HT1080 (cell line): Measurements from ENCODE around the gene FAM200C. TPM values are rescaled to one million over a fixed set of nuclear protein-coding genes. Genes with fewer than 3 reads are reported as not detected.

Source experiments
- DNase-seq: peaks from one replicate; pipeline ENCODE4 v3.0.0-alpha.2; 2015; ENCODE audit warnings: low read depth
- total RNA-seq: library from RNA; depleted of rRNA; stranded (reverse); fragments of >200 nt; shearing (Covaris generic); gene quantifications from 2 replicates; pipeline ENCODE4 v1.2.3, GENCODE V29; 2014

Gene FAM200C
- total RNA-seq, 1 experiment from 2014 or later: 5.0 TPM

DNA sequence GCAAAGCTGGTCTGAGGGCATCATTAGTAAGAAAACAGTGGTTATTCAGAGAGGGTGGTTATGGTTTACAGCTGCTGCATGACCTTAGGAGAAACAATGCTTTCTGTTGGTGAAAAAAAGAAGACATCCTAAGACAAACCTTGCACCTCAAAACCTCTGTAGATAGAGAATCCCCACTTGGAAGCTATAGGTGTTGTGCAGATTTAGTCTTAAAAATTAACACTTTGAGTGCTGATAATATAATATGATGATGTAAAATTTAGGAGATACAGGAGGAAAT lies 20.4 kb upstream of the FAM200C start:
- no peak for DNase-seq

DNA sequence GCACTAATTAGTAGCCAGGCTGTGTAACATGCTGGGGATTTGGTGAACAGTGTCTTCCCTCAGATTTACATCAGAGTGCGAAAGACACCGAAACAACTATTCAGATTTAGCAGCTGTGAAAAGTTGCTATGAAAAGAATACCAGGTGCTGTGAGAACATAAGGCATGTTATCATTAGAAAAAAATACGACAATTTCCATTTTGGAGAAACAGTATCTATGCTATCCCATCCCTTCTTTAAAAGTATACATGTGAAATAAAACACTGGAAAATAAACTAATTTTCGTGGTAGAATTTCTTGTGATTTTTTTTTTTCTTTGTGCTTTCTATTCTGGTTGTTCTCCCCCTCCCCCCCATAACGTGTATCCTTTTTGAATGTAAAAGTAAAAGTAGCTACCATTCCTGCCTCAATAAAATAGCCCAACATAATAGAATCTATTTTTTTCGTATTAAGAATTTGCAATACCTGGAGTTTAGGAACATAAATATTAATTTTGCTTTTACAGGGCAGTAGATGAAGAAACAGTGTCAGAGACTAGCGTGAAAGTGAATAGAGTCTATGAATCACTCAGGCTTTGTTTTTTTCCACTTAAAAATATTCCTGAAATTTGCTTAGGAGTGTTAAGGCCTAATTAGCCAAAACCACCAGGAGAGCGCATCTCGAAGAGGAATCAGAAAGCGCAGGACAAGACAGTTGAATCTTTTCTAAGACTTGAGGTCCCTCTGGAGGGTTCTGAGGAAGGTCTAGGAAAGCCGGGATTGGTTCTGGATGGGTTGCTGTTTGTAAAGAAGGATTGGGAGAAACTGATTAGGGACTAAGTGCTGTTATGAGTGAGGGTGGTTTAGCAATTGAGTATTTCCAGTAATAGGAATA lies 19.8 kb upstream of the FAM200C start:
- DNase-seq: no peak

DNA sequence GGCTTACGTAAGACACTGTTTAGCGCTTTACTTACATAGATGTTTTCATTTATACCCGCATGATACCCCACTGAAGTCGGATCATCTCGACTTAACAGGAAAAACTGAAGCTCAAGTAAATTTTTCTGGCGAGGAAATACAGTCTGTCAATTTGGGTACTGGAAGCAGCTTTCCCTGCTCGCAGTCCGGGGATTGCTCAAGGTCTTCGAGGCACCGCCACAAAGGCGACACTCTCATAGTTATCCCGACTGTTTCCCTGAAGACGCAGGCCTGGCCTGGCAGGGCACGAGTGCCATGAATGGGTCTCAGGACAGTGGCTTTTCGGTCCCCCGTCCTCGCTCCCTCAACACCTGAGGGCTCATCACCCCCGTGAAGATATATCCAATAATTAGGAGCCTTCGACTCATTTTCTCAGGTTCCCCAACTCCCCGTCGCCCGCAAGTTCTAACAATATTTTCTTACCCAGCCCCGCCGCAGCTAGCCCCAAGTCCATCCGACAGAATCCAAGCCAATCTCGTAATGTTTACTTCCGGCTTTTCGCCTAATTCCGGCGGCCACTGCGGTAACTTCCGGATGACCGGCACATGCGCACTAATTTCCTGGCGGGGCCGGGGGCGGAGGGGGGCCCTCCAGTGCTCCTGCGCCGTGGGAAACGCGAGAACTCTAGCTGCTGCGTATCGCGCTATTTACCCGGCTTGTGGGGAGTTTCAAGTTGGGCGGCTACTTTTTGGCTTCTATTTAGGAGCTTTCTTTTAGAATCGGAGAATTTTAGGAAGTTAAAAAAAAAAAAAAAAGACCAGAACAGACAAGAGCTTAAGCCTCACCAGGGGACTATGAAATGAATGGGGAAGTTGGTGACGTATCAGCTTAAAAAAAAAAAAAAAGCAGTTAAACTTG lies 19.0 kb upstream of the FAM200C start, which contains the start of gene SLU7:
TSS of gene SLU7 (minus strand) at position 521 of the 897 bp plus-strand sequence. CDS start 3,787 bp downstream, outside the sequence.
- DNase-seq: peak; percentile 94

DNA sequence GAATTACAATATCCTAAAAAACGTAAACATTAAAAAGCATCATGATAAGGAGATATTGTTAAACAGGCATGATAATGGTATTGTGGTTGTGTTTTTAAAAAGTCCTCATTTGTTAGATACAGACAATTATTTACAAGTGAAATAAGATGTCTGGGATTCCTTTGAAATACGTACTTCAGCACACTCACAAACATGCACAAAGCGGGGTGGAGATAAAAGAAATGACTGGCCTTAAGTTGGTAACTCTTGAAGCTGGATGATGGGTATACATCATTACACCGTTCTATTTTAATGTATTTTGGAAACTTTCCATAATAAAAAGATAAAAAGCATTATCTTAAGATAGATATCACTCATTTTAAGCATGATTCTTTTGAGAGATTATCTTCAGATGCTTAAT lies 1.0 kb downstream of the FAM200C start:
- no peak for DNase-seq

DNA sequence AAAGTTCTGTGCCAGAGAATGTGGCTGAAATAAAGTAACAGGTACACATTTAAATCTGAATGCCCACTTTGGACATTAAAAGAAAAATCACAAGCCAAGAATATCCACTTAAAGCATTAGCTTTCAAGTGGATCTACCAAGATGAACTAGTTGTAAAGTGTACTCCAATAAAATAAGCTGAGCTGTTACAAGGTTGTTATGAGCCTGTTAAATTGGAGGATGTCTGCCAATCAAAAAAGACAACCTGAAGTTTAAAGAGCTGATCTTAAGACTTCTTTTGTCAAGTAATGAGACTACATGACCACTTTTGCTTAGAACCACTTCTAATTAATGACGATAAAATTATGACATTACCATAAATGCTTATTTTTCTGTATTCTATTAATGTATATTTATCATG lies 2.4 kb downstream of the FAM200C start:
- DNase-seq: no peak

DNA sequence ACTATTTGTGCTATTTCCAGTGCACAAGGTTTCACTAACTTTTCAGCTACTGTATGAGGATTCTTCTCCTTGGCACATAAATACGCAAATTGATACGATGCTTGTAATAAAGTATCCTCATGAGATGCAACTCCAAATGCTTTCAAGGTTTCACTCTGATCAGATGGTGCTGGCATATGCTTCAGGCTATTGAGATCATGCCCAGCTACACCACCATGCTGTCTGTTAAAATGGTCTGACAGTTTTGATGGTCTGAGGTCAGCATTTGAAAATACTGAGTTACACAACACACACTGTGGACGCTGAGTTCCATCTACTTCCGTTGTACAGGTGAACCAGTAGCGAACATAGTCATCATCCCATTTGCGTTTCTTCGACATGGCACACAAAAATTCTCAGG lies 4.7 kb downstream of the FAM200C start:
- no peak for DNase-seq

DNA sequence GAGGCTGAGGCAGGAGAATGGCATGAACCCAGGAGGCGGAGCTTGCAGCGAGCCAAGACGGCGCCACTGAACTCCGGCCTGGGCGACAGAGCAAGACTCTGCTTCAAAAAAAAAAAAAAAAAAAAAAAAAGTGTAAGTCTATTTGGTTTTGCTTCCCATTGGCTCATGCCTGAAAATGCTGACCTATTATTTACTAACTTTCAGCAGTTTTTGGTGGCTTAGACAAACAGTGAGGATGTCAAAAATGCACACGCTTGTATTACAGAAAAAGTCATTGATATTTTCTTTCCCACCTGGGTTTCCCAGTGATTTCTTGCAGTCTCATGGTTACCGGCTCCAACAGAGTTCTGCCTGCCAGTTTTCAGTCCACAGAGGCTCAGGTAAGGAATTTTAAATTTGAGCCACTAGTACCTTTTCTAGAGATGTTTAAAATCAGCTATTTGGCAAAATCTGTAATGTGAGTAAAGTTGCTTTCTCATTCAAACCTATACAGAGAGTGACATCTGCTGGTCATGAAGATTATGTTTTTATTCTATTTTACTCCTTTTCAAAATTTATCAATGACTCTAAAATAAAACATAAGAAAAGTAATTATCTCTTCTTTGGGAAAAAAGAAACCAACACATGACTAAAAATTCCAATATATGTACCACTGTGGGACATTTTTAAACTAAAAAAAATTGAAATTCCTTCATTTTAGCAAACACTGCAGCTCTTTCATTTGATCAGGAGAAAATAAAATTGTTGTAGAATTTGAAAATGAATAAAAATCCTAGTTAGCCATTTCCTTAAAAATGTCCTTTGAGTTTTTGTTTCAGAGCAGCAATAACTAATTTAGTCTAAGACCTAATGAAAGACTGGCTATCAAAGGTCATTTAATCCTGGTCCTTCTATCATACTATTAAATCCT lies 8.8 kb downstream of the FAM200C start:
- peak; percentile 20 for DNase-seq

DNA sequence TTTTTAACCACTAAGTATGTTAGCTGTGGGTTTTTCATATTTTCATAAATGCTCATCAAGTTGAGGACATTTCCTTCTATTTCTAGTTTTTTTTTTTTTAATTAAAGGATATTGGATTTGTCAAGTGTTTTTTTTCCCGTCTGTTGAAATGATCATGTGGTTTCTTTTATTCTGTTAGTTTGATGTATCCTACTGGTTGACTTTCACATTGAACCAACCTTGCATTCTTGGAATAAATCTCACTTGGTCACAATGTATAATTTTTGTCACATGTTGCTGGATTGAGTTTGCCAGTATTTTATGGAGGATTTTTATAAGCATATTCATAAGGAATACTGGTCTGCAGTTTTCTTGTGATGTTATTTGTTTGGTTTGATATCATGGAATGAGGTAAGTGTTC lies 12.4 kb downstream of the FAM200C start:
- DNase-seq: no peak

DNA sequence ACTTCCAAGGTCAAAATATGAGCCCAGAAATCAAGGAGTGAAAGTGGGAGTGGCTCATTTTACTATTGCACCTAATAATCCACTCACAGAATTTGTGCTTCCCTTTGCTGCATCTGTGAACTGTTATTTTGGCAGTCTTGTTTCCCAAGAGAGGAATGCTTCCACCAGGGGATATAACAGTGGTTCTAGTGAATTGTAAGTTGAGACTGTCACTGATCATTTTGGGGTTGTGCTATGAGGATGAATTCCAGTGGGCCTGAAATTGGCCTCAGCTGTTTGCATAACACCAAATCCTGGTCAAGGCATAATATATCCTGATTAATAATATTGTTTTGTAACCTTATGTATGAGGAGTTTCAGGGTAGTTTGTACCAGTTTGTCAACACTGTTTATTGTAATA lies 14.4 kb downstream of the FAM200C start:
- no peak for DNase-seq

DNA sequence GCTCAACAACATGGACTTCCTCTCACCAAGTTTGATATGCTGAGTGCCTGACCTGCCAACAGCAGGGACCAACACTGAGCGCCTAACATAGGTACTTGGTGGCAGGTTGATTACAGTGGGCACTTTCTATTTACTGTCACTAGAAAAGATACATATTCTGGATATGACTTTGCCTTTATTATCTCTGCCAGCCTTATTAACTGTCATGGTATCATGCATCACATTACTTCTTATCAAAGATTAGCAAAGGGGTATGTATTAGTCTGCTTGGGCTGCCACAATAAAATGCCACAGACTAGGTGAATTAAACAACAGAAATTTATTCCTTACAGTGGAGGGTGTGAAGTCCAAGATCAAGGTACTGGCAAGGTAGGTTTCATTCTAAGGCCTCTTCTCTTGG lies 15.2 kb downstream of the FAM200C start:
- DNase-seq: no peak

DNA sequence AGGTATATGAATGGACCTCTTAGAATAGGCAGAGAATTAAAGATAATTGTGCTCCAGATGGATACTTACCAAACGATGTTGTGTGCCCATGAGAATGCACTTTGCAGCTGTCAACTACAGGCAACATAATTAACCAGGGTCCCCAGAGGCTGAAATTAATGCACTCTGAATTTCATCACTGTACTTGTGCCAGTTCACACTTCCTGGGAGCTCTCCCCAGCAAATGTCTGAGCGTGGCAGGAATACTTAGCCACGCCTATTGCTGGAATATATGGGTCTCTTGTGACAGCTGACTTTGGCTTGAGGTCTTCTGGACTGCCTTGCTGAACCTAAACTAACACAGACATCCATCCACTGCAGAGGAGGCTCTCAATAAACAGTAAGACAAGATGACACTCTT lies 17.5 kb downstream of the FAM200C start:
- no peak for DNase-seq

DNA sequence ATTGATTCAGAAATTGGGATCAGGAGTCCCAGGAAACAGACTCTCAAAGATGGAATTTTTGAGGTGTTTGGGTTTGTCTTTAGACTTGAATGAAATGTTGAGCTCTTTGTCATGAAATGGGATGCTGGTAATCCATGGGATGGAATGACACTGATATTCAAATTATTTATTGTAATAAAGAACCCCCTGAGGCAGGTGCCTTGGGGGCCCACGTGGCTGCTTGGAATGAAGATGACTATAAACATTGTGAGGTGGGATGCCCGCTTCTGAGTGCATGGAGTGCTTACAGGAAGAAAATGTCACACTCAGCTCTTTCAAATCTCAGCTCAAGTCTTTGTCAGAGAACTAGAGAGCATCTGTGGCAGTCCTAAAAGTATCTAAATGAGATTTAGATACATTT lies 19.8 kb downstream of the FAM200C start:
- no peak for DNase-seq

DNA sequence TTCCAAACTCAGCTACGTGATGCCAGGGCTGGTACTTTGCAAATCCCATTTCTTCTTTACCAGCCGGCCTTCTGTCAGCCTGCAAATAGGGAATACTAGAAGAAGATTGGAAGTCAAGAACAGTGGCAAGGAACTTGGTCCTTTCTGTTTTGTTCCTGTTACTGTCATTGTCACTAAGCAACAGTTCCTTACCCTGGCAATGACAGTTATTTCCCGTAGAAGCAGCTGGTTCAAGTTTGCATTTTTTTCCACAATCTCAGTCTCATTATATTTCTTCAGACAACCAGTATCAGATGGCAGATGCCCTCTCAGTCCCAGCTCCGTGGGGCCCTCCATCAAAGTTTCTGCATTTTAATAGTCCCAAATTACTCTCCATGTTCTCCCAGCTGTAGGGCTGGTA lies 20.3 kb downstream of the FAM200C start:
- no peak for DNase-seq

DNA sequence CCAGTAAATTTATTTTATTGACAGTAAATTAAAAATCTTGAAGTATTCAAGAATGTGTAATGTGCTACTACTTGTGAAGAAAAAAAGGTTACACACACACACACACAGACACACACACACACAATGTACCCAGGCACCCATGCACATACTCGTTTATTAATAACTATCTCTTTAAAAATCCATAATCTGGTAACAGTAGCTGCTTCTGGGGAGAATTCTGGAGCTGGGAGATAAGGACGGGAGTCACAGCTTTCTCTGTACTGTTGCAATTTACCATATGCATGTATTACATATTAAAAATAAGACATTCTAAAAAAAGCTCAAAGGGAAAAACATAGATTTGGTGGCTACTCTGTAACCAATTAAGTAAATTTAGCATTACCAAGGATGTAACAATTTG lies 21.5 kb downstream of the FAM200C start:
- DNase-seq: no peak

DNA sequence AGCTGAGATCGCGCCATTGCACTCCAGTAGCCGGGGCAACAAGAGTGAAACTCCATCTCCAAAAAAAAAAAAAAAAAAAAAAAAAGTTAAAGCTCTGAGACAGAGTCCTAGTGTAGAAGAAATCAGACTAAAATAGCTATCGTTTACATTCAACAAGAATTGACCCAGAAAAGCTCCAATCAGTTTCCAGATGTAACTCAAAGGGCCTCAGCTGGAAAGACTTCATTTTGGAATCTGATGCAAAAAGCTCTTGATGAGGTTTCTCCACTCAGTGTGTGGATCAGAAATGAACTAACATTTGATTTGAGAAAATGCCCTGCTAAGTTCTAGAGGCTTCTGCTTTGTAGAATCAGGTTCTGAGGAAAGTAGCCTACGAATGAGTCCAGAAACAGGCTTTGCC lies 22.2 kb downstream of the FAM200C start:
- no peak for DNase-seq

DNA sequence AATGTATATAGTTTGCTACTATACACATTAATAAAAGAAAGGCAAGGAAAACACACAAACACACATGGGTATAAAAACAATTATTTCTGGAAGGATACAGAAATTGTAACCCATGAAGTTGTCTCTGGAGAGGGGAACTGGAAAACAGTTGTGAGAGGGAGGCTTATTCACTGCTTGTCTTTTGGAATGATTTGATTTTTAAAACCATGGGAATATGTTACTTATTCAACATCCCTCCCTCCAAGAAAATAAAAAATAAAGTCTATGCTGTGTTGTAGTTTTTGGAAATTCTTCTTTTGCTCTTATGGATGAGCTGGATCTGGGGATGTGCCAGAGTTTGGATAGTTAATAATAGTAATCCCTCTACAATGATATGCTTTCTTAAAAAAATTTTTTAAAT lies 23.4 kb downstream of the FAM200C start:
- no peak for DNase-seq

DNA sequence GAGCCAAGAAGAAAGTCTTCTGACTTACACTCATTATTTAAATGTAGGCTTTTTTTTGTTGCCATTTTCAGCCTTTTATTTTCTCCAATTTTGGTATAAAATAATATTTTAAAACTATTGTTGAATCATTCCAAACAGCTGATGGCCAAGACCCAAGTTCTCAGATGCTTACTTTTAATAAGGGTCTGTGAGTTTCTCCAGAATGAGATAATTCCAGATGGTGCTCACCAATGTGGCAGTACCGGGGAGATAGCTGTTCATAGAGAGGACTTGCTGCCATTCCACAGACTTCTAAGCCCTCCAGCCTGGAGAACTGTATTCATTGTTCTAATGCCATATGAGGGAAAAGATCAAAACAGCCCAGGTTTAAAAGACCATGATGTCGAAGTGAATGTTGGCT lies 24.2 kb downstream of the FAM200C start:
- DNase-seq: no peak

DNA sequence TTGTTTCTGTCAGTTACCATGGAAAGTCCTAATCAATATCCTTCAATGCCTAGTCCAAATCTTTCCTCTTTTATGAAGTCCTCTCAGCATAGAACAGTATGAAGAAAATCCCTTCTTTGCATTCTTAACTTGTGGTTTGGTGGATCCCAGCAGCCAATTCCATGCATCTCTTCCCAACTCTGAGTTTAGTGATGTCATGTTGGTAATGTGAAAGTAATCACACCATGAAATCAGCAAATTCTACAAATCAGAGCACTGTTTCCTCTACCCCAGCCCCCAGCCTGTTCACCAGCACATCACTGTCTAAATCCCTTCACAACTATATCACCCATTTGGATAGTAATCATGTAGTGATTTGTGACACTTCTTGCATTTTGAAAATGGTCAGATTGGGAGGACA lies 24.7 kb downstream of the FAM200C start:
- DNase-seq: no peak

DNA sequence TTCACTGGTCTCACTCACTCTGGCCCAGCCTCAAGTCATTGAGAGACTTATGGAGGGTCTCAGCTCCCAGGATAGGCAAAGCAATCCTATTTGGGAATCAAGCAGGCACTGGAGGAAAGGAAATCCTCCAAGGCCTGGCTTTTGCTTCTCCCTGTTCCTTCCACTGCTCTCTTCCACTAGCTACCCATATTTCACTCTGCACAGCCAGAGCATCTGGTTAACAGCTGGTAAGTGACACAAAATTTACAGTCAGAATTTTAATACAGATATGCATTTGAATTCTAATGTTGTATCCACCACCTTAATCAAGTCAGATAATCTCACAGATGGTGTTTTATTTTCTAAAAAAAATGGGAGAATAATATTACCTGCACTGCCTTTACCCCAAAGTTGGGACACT lies 28.6 kb downstream of the FAM200C start:
- DNase-seq: no peak

DNA sequence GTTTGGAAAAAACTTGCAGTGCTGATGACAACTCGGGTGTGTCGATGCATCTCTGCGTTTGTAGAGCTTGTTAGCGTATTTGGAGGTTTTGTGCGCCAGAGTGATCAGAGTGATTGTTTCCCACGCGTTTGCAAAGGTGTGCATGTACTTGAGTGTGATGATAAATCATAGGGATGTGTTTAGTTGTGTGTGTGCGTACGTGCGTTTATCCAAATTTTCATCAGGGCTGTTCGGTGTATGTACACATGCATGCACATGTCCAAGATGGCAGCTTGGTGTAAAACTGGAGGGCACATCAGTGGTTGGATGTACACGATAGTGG lies 29.2 kb downstream of the FAM200C start:
- no peak for DNase-seq

DNA sequence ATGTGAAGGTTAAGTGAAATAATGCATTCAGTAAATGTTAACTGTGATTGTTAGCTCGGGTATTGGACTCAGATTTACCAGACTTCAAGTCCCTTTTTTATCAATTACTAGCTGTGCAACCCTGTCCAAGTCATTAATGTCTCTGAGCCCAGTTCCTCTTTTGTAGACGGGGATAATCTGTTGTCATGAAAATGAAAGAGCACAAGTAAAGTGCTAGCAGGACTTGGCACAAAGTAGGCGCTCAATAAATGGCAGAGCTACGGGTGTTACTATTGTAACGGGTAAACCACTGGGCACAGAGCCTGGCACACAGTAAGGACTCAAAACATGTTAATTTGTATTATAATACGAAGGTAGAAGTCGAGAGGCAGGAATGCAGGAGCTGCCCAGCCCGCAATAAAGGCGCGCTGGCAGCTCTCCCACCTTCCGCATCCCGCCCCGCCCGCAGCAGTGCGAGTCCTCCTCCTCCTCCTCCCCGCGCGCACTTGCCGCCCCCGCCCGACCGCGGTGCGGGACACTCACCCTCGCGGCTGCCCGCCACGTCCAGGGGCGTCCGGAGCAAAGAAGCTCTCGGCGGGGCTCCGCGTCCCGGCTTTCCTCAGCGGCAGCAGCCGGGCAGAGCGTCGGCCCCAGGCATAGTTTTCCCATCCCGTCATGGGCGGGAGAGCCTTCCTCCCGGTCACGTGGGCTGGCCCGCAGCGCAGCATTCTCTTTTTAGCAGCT lies 29.7 kb downstream of the FAM200C start, which contains the start of gene C1QTNF2:
TSS of gene C1QTNF2 (minus strand) at position 637 of the 723 bp plus-strand sequence. CDS start 15,615 bp downstream, outside the sequence.
- peak; percentile 47 for DNase-seq
